Left lobe of liver (tissue), 2 donors: Measurements from ENCODE around the gene EPS15. TPM values are rescaled to one million over a fixed set of nuclear protein-coding genes. Genes with fewer than 3 reads are reported as not detected.
"Not testable (repeated sequence)": the region's sequence is repeated elsewhere in the genome, so short reads cannot be mapped to it uniquely, and the experiment has no call there.

Experiments used
- ATAC-seq: fragments of 200-7000 bp; cut with Tn5 transposase; one replicate; pipeline ENCODE4 v1.9.1; 2020; ENCODE audit warnings: mild to moderate bottlenecking, moderate library complexity
- DNase-seq: peaks from one replicate; pipeline ENCODE4 v3.0.0-alpha.2; 2020; ENCODE audit warnings: low spot score
- total RNA-seq: library from RNA; stranded (reverse); gene quantifications from one replicate; pipeline ENCODE4 v1.2.1, GENCODE V29; 2021
- donor health status: DM: no; HTN: no; CAD: no; lungs with moderate emphysema.
- donor health status: DM: no; HTN: yes; CAD: no.

The EPS15 gene
- total RNA-seq, 1 donor from 2014 or later, result 26.1 TPM

DNA sequence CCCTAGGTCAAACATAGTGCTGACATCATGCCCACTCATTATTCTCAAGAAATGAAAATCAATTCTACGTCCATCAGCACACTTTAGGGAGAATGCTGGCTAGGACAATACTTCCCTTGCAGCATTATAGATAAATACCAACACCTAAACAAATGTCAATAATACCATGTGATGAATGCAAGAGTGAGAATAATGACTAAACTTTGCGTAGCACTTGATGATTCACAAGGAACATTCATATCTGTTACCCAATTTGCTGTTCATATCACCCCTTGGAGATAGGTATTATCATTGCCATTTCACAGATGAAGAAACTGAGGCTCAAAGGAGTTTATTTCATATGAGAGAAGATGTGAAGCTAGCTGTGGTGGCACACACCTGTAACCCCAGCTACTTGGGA is 24.8 kb upstream of the EPS15 start:
- ATAC-seq, result no peak
- DNase-seq, result no peak

DNA sequence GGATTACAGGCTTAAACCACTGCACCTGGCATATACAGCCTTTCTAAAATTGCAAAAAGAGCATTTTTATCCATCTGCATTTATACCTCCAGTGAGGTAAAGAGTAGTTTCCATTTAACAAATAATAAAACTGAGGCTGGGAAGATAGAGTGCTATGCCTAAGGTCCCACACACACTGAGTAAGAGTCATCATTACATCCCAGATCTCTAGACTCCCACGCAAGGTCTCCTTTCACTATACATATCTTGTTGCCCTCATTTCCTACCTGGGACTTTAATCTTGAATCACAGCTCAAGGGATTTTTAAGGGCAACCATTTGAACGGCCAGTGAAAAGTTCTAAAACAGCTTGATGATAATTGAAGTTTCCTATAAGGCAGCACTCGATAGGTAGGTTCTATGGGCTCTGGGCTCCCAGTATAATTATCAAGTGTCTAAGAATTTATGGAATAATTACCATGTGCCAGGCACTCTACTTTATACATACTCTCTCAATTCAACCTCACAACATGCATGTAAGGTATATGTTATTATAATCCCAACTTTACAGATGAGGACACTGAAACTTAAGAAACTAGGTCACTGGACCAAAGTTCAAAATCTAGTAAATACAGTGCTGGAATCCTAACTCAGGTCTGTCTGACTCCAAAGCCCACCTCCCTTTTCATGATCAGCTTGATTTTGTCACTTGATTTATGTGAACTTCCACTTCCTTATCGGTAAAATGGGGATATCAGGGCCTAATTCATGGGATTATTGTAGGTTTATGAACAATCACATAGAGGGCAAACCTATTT is 23.3 kb upstream of the EPS15 start:
- ATAC-seq (peak; percentile 38), DNase-seq (no peak)

DNA sequence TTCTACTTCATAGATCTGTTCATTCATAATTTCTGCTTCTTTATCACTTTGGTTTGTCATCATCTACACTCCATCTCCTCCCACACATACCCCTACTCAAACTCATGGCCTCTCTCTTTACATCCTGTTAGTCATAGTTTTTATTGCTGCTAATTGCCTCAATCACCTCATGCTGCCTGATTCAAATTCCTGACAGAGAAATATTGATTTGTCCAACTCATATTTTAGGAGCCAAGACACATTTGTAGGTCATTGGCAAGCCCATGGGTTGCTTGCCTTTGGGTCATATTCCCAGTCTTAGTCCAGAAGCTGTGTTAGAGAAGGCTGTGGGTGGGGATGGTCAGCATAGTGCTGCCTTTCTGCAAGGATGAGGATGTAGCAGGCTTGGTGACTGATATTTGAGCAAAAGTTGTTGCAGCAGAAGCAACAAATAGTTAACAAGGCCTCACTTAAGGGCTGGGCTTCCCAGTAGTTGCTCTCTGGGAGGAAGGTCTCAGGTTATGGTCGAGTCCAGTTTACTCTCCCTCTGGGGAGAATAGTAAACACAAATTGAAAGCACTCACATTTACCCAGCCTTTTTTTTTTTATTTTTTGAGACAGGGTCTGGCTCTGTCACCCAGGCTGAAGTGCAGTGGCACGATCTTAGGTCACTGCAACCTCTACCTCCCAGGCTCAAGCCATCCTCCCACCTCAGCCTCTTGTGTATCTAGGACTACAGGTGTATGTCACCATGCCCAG is 22.4 kb upstream of the EPS15 start:
- DNase-seq, result no peak
- ATAC-seq, result peak; percentile 68

DNA sequence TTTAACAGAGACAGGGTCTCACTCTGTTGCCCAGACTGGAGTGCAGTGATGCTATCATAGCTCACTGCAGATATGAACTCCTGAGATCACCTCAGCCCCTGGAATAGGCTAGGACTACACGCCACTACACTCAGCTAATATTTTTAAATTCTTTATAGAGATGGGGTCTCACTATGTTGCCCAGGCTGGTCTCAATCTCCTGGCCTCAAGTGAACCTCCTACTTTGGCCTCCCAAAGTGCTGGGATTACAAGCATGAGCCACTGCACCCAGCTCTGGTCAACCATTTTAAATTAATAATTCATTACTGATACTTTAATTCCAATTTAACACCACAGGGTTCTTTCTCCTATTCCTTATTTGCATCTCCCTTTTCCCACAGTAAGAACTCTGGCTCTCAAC is 18.5 kb upstream of the EPS15 start:
- DNase-seq (no peak), ATAC-seq (no peak)

DNA sequence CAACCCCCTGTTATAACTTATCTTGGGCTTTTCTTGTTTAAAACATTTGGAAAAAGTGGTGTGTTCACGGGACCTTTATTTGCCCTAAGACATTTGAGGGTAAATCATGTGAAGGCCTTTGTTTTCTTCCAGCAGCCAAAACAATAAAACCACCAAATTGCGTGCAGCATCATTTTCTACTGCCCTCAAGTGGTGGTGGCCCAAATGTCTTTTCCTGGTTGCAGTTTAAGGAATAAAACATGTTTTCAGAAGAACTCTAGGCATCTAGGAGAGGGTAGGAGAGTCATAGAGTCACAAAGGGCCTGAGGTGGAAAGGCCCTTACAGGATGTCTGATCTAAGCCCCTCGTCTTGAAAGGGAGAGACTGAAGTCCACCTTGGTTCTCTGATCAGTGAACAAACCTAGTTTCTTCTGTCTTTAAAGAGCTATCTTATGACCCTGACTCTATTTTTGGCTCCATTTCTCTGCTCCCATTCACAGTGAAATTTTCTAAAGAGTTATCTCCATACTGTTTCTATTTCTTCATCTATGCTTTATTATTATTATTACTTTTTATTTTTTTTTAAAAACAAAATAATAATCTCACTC is 16.0 kb upstream of the EPS15 start:
- DNase-seq (no peak), ATAC-seq (peak; percentile 83)

DNA sequence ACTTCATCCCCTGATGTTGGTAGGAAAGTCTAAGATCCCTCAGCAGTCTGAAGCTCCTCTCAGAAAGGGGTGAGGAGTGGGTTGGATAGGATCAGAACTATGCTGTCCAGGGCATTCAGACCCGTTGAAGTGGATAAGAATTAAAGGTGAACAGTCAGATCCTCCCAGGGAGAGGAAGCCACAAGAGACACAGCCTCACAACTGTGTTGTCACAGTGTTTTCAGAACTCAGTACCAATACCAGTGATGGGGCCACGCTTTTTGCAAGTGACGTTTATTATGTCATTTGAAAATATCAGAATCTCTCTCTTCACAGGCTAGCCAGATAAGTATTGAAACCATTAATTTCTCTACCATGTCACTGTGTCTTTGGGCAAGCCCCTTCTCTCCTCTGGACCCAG is 15.4 kb upstream of the EPS15 start:
- ATAC-seq (no peak), DNase-seq (no peak)

DNA sequence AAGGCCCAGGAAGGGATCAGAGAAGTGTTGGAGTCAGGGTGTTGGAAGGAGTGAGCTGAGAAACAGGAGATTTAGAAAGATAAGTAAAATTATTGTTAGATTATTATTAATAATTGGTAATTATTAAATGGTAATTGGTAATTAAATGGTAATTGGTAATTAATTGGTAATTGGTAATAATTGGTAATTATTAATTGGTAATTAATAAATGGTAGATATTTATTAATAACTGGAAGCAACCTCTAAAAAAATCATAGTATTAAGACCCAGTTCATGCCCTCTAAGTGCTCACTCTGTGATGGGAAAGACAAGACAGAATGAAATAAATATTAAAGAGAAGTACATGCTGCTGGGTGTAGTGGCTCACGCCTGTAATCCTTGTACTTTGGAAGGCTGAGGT is 13.8 kb upstream of the EPS15 start:
- ATAC-seq (no peak), DNase-seq (no peak)

DNA sequence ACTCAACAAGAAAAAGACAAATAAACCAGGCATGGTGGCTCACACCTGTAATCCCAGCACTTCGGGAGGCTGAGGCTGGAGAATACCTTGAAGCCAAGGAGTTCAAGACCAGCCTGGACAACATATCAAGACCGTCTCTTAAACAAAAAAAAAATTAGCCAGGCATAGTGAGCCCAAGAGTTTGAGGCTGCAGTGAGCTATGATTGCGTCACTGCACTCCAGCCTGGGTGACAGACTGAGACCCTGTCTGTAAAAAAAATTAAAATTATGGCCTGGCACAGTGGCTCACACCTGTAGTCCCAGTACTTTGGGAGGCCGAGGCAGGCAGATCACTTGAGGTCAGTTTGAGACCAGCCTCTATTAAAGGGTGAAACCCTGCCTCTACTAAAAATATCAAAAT is 11.4 kb upstream of the EPS15 start:
- ATAC-seq, result not testable (repeated sequence)

DNA sequence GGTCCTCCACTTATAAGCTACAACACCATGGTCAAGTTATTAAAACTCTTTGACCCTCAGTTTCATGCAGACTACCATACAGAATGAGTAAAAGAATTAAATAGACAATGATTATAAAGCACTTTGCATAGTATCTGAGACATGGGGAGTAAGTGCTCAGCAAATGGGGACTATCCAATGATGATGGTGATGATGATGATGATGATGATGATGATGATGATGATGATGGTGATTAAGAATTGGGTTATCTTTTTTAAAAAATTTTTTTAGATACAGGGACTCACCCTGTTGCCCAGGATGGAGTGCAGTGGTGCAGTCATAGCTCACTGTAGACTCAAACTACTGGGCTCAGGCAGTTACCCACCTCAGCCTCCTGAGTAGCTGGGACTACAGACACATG is 8.1 kb upstream of the EPS15 start:
- no peak for DNase-seq
- ATAC-seq, result no peak

More for the DNA sequence above, 11.4 kb upstream of the EPS15 start:
- not testable (repeated sequence) for DNase-seq

DNA sequence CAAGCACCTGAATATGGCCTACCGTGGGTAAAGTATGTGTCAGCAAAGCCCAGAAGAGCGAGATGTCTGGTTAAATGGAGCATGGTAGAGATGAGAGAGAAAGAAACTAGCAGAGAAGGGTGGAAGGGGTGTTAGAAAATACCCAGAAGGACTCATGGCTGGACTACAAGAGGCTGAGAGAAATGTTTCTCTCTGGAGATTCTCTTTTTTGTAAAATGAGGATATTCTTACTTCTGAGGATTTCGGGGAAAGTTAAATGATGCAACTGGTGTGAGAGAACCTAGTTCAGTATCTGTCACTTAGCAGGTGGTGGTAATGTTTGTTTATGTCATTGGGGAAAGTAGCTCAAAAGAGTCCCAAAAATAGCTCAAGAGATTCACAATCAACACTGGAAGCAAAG is 7.2 kb upstream of the EPS15 start:
- no peak for DNase-seq
- ATAC-seq, result no peak

DNA sequence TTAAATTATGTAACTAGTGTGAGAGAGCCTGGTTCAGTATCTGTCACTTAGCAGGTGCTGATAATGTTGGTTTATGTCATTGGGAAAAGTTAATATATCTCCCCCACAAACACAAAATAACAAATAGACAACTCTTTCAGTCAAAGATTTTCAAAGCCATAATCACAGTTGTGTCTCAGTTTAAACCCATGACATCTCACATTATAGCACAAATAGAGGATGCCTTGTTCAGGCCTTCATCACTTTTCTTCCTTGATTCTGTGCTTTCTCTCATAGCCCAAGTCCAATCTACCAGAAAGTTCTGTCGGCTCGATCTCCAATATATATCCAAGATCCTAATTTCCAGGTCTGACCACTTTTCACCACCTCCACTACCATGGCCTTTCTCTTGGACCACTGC is 6.2 kb upstream of the EPS15 start:
- DNase-seq (no peak), ATAC-seq (no peak)

DNA sequence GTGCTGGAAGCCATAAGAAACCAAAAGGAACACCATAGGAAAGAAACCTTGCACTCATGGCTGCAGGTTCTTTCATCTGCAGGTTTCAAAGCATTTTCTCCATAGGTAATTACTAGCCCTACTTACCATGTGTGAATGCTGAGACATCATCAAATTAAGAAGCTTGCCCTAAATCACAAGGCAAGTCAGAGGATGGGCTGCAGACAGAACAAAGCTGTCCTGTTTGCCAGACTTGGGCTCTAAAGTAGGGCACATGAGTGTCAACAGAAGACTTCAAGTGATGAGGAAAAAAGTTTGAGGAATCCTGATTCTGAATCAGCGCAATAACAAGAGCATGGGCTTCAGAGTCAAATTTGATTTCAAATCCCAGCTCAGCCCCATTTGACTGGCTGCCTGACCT is 5.8 kb upstream of the EPS15 start:
- no peak for ATAC-seq
- DNase-seq, result no peak

DNA sequence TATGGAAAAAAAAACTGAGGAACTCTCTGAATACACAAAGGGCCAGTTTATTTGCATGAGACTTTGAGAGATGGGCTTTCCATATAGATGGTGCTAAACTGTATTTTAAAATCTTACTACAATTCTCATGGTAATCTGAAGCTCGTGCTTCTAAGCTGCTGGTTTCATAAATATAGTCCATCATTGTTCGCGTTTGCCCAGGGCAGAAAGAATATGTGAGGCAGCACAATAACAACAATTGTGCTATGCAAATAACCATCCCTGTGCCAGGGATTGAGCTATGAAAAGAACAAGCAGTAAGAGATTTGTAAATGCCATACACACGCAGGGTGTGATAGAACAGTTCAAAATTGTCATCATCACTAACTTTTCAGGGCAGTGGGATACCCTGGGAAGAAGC is 4.9 kb upstream of the EPS15 start:
- ATAC-seq, result no peak

DNA sequence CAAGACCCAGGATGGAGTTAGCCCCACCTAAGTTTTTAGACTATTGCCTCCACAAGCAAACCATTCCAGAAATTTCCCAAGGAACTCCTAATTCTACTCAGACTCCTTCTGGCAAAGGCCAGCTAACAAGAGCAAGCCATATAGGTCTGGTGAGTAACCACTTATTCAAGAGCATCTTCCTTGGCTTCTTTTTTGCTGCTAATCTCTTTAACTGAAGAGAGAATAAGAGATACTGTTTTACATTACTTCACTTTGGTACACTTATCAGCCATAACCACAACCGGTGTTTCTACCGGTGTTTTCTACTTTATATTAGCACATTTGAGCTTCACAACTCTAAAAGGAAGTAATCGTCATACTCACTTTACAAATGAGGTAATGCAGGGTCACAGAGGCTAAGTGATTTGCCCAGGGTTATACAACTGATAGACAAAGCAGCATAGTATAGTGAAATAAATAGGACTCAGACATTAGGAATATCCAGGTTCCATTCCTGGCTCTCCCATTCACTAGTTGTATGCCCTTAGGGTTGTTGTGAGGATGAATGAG is 1.7 kb upstream of the EPS15 start:
- ATAC-seq, result no peak
- DNase-seq, result no peak

More for the DNA sequence above, 4.9 kb upstream of the EPS15 start:
- no peak for DNase-seq

DNA sequence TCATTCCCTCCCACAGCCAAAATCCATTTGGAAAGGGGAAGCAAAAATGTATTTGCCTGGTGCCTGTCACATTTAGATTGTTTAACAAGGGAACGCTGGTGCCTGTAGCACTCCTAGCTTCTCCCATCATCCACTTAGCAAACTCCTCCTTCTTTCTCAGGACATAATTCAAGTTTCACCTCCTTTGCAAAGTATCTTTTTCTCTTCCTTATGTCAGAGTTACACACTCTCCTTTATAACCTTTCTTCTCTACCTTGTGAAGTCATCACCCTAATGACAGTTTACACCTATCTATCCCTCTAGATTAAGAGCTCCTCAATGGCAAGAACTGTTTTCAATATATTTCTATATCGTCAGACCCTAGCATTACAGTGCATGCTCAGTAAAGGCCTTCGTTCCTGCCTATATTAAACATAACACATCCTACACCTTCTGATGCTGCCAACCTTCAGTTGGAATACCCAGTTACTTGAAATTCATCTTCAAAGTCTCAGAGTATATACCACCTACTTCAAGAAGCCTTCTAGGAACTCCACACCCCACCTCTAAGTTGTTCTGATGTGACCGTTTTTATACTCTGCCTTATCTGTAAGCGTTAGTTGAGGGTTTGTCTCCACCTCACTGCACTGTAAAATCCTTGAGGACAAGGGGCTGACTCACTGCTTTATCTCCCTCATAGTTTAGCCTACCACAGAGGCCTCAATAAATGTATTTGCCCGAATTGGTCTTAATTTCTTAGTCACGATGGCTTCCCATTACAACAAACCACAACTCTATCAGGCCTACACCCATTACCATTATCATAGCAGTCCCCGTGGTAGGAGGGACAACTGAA is 1.0 kb upstream of the EPS15 start:
- no peak for DNase-seq

DNA sequence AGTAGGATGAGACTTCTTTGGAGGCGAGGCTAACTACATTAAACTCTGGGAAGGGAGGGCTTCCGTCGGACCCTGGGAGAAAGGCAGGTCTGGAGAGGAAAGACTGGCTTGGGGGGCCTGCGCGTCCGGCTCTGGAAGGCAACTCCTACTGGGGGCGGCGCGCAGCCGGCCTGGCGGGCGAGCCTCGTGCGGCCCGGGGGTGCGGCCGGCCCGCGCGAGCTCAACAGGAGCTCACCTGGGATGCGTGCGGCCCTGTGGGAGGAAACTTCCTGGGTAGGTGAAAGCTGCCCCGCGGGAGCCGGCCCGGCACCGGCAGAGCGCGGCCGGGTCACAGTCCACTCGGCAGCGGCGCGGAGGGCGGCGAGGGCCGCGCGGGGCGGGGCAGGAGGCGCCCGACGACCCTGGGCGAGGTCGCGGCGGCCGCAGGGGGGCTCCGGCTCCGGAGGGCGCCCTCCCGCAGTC is 449 bp downstream of the EPS15 start:
- DNase-seq (peak; percentile 86), ATAC-seq (peak; percentile 83)

More for the DNA sequence above, 1.0 kb upstream of the EPS15 start:
- no peak for ATAC-seq

DNA sequence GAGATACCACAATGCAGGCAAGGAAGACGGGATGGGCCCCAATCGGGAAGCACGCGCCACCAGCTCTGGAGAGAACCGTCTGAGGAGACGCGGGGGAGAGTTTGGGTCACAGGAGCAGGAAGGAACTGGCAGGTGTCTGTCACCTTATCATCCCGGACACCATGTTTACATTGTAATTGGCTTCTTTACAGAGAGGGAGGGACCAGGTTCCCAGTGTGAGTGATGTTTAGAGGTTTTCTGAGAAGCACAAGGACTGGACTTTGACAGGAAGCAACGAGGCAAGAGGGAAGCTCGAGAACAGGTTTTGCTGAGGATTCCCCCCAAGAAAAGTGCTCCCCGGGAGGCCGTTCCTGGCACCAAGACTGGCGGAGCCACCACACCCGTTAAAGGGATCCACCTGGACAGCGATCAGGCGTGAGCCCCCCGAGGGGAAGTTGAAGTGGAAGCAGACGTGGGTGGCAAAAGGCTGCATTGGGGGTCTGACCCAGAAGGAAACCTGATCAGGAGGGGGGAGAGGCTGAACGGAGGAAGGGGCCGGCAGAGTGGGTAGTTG is 957 bp downstream of the EPS15 start:
- DNase-seq (peak; percentile 66), ATAC-seq (peak; percentile 62)

DNA sequence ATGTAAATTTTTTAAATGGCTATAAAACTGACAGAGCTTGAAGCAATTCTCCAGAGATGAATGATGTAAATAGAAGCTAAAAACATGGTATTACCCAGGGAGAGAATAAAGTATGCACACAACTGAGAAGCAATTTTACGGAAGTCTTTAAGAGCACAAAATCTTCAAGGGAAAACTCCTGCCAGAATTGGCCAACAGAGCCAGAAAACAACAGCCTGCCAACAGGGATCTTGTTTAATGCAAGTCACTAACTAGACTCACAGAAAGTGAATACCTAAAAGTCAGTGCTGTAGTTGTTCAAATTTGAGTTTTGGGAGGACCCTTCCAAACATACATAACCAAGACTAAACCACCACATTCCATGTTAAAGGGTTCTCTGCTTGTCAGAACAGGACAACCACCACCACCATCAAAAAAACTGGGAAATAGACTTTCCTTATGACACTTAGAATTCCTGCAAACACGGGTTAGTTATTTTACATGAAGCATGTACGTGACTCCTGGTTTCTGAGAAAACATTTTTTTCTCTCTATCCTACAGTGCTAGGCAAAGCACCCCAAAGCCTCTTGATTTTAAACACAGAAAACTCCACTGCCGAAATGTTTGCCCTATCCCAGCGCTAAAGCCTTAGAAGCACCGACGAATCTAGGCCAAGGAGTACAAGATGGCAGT is 1.6 kb downstream of the EPS15 start:
- no peak for ATAC-seq
- no peak for DNase-seq

DNA sequence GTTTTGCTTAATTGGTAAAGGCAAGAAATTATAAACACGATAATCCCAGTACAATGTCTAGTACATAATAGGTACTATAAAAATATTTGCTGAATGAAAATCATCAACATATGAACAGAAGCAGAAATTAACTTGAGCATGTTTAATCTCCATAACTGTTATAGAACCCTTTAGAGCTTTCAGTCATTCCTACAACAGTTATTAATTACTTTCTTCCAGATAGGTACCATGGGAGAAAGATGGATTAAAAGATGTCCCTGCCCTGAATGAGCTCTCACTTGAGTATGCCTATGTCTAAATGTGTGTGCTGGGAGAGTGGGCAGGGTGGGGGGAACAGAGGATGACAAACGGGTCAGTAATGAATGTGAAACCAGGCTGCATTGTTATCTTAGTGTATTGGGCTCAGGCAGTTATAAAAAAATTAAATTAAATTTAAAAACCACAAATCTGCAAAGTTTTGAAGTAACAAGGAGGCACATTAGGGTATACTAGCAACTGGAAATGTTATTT is 2.4 kb downstream of the EPS15 start:
- ATAC-seq, result no peak
- DNase-seq, result no peak
